A673 (cell line): Measurements from ENCODE around the gene MRPS11. TPM values are rescaled to one million over a fixed set of nuclear protein-coding genes. Genes with fewer than 3 reads are reported as not detected.

ENCODE experiments used
- BruUV-seq: library from RNA; stranded (reverse); fragments of 400-500 nt; replicated peaks from 2 replicates; lab custom pipeline; 2021; lab: Mats Ljungman, UMichigan
- CTCF ChIA-PET: fragments of 300-600 bp; sonication (Branson Sonifier 250); formaldehyde crosslinking; loops from one replicate; lab custom pipeline; 2022; ENCODE audit warnings: antibody characterized with exemption; lab: Charles Lee
- POLR2A ChIA-PET: fragments of 300-600 bp; sonication (Branson Sonifier 250); formaldehyde crosslinking; loops from one replicate; lab custom pipeline; 2022; ENCODE audit warnings: antibody characterized with exemption; ENCODE audit not compliant: low non-redundant PET; lab: Charles Lee
- DNase-seq: peaks from one replicate; pipeline ENCODE4 v3.0.0-alpha.2; 2015; ENCODE audit warnings: low spot score
- H3K27ac ChIP-seq: fragments of 200-600 bp; sonication (generic); 2 replicates; pipeline ENCODE4 v1.5.1; 2016; ENCODE audit warnings: mixed run types, low read depth, mild to moderate bottlenecking, mixed read lengths, antibody characterized with exemption, low read length; ENCODE audit not compliant: poor library complexity, severe bottlenecking
- H3K27me3 ChIP-seq: fragments of 200-600 bp; sonication (generic); replicated peaks from 2 replicates; pipeline ENCODE4 v1.6.1; 2017; ENCODE audit warnings: mixed run types, low read depth, mild to moderate bottlenecking, mixed read lengths, antibody characterized with exemption, low read length; ENCODE audit not compliant: insufficient read depth, poor library complexity
- H3K36me3 ChIP-seq: fragments of 200-600 bp; sonication (generic); 2 replicates; pipeline ENCODE4 v1.6.1; 2016; ENCODE audit warnings: mixed run types, mild to moderate bottlenecking, mixed read lengths, antibody characterized with exemption, low read length; ENCODE audit not compliant: insufficient read depth, poor library complexity, severe bottlenecking
- H3K4me1 ChIP-seq: fragments of 200-600 bp; sonication (generic); 2 replicates; pipeline ENCODE4 v1.6.1; 2017; ENCODE audit warnings: mixed run types, mild to moderate bottlenecking, mixed read lengths, antibody characterized with exemption, low read length; ENCODE audit not compliant: insufficient read depth, poor library complexity, severe bottlenecking
- H3K4me3 ChIP-seq: fragments of 200-600 bp; sonication (generic); 2 replicates; pipeline ENCODE4 v1.5.1; 2016; ENCODE audit warnings: low read depth, mixed run types, mild to moderate bottlenecking, mixed read lengths, low read length; ENCODE audit not compliant: poor library complexity, severe bottlenecking
- H3K9me3 ChIP-seq: fragments of 200-600 bp; sonication (generic); 2 replicates; pipeline ENCODE4 v1.6.1; 2016; ENCODE audit warnings: mixed run types, low read depth, mild to moderate bottlenecking, mixed read lengths, antibody characterized with exemption, low read length; ENCODE audit not compliant: poor library complexity, severe bottlenecking
- CTCF ChIP-seq: fragments of 300-800, 200-600 bp; sonication (generic); conservative IDR thresholded peaks from 2 replicates; pipeline ENCODE4 v1.5.1; 2017; ENCODE audit warnings: low read depth, mild to moderate bottlenecking, antibody characterized with exemption, low read length, moderate library complexity, mixed read lengths
- EZH2 ChIP-seq: fragments of 200-600 bp; sonication (generic); IDR thresholded peaks from 2 replicates; pipeline ENCODE4 v1.6.1; 2017; ENCODE audit warnings: borderline replicate concordance, low read depth, mild to moderate bottlenecking, mixed read lengths, antibody characterized with exemption, low read length; ENCODE audit not compliant: poor library complexity, severe bottlenecking
- intact Hi-C: fragments of 100-400 bp; cut with micrococcal nuclease; formaldehyde crosslinking; loops from one replicate; pipeline ENCODE4 v1.10.0; 2022; ENCODE audit not compliant: unreplicated experiment
- total RNA-seq: library from RNA; stranded (reverse); gene quantifications from 2 replicates; pipeline ENCODE4 v1.2.3, GENCODE V29; 2021

The MRPS11 gene
- total RNA-seq, 1 experiment from 2014 or later, result 90.0 TPM

GRCh38 chr15:88447206-88447605 is 20.3 kb upstream of the MRPS11 start:
- ChIA-PET POLR2A (no interaction called here), CTCF (no interaction called here)
- TF ChIP-seq CTCF, result no peak
- no peak for TF ChIP-seq EZH2
- H3K4me1 ChIP-seq, result no peaks in the 10 kb centered on the region
- no peaks in the 10 kb centered on the region for H3K36me3 ChIP-seq
- no peak overlapping the region for H3K27ac ChIP-seq
- peaks cover 27% of the 10 kb centered on the region for H3K27me3 ChIP-seq
- H3K9me3 ChIP-seq, result peaks cover 11% of the 10 kb centered on the region
- BruUV-seq, result no TSS peak
- DNase-seq, result no peak
- no peak overlapping the region for H3K4me3 ChIP-seq
- intact Hi-C loops, result no loop called here

GRCh38 chr15:88447741-88448140 is 19.8 kb upstream of the MRPS11 start:
- intact Hi-C loops, result no loop called here
- no peak for TF ChIP-seq CTCF
- TF ChIP-seq EZH2, result no peak
- no peaks in the 10 kb centered on the region for H3K36me3 ChIP-seq
- no TSS peak for BruUV-seq
- H3K9me3 ChIP-seq, result peaks cover 11% of the 10 kb centered on the region
- no peak overlapping the region for H3K4me3 ChIP-seq
- H3K27ac ChIP-seq, result no peak overlapping the region
- H3K4me1 ChIP-seq, result no peaks in the 10 kb centered on the region
- no peak for DNase-seq
- CTCF ChIA-PET, result no interaction called here
- H3K27me3 ChIP-seq, result peaks cover 27% of the 10 kb centered on the region
- POLR2A ChIA-PET, result no interaction called here

- no peak for DNase-seq
- CTCF ChIA-PET, result no interaction called here
Measured at GRCh38 chr15:88448991-88449461, 18.5 kb upstream of the MRPS11 start.

More at GRCh38 chr15:88448991-88449461, 18.5 kb upstream of the MRPS11 start:
- H3K9me3 ChIP-seq, result peaks cover 3% of the 10 kb centered on the region
- no peak overlapping the region for H3K27ac ChIP-seq
- POLR2A ChIA-PET, result no interaction called here
- H3K4me1 ChIP-seq, result no peaks in the 10 kb centered on the region
- no peak overlapping the region for H3K4me3 ChIP-seq
- no peaks in the 10 kb centered on the region for H3K36me3 ChIP-seq
- no peak for TF ChIP-seq CTCF
- no peak for TF ChIP-seq EZH2
- peaks cover 15% of the 10 kb centered on the region for H3K27me3 ChIP-seq
- intact Hi-C loops, result no loop called here
- no TSS peak for BruUV-seq
